Right kidney (tissue), 1 donor: Measurements from ENCODE around the gene G2E3.
A peak's percentile ranks its signal among the peaks of the same experiment; 100 is the strongest.
"Not testable (repeated sequence)": the region's sequence is repeated elsewhere in the genome, so short reads cannot be mapped to it uniquely, and the experiment has no call there.

Experiments
- DNase-seq: peaks from one replicate; pipeline ENCODE4 v3.0.0-alpha.2; 2016

The G2E3 gene

GRCh38 chr14:30603402-30603801 lies 44.4 kb downstream of the G2E3 start:
- DNase-seq, result no peak

DNA sequence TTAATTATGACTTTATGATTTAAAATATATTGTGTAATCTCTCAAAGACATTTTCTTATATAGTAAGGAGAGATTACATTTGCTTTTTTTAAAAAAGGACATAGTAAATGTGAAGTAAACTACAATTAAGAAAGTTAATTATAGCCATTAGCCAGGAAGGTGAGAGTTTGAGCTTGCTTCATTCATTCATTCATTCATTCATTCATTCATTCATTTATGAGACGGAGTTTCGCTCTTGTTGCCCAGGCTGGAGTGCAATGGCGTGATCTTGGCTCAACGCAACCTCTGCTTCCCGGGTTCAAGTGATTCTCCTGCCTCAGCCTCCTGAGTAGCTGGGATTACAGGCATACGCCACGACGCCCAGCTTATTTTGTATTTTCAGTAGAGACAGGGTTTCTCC lies 45.7 kb downstream of the G2E3 start:
- not testable (repeated sequence) for DNase-seq

- DNase-seq, result no peak
Observed at GRCh38 chr14:30607156-30607780, 48.3 kb downstream of the G2E3 start.

DNA sequence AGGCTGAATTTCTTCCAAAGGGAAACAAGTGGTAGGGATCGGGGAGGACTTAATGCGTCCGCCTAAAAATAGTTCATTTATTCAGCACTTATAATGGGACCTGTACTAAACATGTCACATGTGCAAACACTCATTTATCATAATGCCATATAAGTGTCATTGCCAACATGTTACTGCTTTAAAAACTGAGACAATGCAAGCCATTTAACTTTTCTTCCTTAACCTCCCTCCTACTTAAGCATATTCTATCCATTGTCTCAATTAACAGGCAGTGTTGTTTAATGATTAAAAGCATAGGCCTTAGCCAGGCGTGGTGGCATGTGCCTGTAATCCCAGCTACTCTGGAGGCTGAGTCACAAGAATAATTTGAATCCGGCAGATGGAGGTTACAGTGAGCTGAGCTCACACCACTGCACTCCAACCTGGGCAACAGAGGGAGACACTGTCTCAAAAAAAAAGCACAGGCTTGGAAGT lies 49.6 kb downstream of the G2E3 start:
- DNase-seq, result no peak

GRCh38 chr14:30610787-30611343 lies 51.9 kb downstream of the G2E3 start:
- no peak for DNase-seq

DNA sequence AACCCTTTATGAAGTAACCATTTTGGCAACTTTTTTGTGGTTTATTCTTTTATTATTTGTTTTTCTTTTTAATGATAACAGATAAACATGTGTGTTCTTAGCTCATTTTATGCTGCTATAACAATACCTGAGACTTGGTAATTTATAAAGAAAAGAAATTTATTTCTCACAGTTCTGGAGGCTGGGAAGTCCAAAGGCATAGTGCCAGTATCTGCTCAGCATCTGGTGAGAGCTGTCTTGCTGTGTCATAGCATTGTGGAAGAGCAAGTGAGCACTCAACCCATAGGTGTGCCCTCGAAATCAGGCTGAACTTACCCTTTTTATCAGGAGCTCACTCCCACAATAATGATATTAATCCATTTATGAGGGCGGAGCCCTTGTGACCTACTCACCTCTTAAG lies 55.2 kb downstream of the G2E3 start:
- no peak for DNase-seq

- DNase-seq, result no peak
Observed at GRCh38 chr14:30620178-30620577, 61.2 kb downstream of the G2E3 start.

GRCh38 chr14:30621354-30621939 lies 62.5 kb downstream of the G2E3 start:
- peak; percentile 68 for DNase-seq

GRCh38 chr14:30621940-30622830 lies 63.2 kb downstream of the G2E3 start, which contains the start of gene SCFD1:
TSS of gene SCFD1 (plus strand) at chr14:30622319. CDS start at chr14:30622339, 20 bp downstream.
- DNase-seq, result peak; percentile 92

DNA sequence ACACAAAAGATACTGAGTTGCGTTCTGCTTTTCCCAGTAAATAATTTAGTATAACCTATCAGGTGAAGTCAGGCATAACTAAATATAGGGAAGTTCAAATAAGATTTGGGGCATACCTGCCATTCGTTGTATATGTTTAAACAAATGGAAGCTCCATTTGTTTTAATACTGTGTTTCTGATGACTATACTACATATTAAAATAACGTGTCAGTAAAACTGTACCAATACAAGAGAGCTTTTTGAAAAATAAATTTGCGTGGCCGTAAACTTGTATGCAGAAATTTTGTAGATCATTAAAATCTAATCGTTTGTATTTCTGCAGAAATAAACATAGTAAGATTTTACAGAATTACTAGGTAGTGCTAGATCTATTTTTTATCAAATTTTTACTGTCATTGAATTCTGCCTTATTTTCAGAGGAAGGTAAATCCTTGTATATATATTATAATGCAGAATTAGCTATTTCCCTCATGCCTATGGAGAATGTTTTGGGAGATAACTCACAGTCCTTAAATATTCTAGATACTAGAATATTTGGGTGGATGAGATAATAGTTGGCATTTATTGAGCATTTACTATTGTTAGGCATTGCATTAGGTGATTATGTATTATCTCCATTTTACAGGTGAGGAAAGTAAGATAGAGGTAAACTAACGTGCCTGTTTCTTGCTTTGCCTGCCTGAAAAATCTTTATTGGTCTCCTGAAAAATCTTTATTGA lies 64.6 kb downstream of the G2E3 start:
- DNase-seq, result no peak

DNA sequence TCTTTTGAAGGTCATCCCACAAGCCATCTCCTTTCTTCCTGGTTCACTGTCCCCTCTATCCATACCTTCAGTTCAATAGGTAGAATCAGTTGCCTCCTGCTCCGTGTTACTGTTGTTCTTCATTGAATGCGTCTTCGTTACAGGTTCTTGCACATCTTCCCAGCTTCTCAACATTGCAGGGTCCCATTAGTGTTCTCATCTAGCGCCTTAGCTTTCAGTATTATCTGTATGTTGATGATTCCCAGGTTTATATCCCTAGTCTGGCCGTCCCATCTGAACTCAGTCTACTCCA lies 65.1 kb downstream of the G2E3 start:
- DNase-seq, result no peak

- no peak for DNase-seq
Observed at GRCh38 chr14:30625533-30625932, 66.6 kb downstream of the G2E3 start.

- DNase-seq, result not testable (repeated sequence)
Observed at GRCh38 chr14:30629432-30629831, 70.5 kb downstream of the G2E3 start.

DNA sequence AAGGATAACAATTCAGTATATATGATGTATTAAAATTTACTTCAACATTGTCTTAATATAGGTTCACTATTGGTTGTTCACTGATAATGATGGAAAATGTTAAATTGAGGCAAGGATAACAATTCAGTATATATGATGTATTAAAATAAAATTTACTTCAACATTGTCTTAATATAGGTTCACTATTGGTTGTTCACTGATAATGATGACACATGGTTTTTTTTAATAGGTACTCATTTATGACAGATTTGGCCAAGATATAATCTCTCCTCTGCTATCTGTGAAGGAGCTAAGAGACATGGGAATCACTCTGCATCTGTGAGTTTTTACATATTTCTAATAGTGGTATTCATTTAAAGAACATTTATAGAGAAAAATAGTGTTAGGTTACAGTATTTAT lies 71.3 kb downstream of the G2E3 start:
- DNase-seq, result no peak

DNA sequence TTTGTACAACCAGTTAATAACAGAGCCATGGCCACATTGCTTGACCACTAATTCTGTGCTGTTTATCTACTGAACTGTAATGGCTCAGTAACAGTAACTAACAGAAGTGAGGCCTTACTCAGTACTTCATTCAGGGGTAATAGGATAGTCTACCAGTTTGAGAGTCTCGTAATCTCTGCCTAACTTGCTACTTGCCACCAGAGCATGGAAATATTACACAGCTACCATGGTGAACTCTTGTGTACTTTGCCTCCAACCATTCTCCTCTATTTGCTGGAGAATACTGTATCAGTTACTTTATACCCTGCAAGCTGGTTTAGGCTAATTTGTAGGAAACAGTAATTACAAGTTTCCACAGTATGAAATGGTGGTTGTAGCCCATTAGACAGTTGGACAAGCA lies 73.8 kb downstream of the G2E3 start:
- DNase-seq, result no peak

DNA sequence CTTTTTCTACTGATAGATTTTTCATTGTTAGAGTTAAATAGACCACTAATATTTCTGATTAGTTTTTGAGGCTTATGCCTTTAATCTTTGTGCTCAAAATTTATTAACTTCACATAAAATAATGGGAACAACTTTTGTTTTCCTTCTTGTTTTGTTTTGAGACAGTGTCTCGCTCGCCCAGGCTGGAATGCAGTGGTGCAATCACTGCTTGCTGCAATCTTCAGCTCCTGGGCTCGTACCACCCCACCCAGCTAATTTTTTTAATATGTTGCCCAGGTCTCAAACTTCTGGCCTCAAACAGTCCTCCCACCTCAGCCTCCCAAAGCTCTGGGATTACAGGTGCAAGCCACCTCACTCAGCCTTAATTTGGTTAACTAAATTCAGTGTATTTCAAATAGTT lies 80.0 kb downstream of the G2E3 start:
- no peak for DNase-seq

- DNase-seq, result no peak
Observed at GRCh38 chr14:30641207-30641606, 82.2 kb downstream of the G2E3 start.

- not testable (repeated sequence) for DNase-seq
Observed at GRCh38 chr14:30644462-30644861, 85.5 kb downstream of the G2E3 start.

- DNase-seq, result no peak
Observed at GRCh38 chr14:30645600-30645999, 86.6 kb downstream of the G2E3 start.

DNA sequence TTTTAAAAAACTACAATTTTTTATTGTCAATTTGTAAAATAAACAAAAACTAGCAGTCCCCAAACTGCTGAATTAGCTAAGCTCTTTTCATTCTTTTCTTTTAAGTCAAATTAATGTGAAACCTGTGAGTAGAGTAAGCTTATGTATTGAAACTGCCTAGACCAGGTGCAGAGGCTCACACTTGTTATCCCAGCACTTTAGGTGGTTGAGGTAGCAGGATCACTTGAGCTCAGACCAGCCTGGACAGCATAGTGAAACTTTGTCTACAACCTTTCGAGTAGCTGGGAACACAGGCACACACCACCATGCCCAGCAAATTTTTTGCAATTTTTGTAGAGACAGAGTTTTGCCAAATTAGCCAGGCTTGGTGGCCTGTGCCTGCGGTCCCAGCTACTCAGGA lies 89.5 kb downstream of the G2E3 start:
- DNase-seq, result no peak

GRCh38 chr14:30651937-30652336 lies 93.0 kb downstream of the G2E3 start:
- DNase-seq, result no peak

DNA sequence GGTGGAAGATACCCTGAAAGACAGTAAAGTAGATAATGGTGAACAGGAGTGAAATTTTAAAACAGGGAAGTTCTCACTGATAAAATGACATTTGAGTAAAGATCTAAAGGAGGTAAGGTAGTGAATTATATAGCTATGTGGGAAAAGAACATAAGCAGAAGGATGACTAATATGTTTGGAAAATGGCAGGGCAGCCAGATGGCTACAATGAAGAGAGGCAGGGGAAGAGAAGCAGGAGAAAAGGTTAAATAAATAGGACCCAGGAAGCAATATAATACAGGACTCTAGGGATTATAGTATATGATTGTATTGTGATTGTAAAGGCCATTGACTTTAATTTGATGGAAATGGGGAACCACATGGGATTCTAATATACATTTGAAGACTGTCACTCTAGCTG lies 96.2 kb downstream of the G2E3 start:
- no peak for DNase-seq

DNA sequence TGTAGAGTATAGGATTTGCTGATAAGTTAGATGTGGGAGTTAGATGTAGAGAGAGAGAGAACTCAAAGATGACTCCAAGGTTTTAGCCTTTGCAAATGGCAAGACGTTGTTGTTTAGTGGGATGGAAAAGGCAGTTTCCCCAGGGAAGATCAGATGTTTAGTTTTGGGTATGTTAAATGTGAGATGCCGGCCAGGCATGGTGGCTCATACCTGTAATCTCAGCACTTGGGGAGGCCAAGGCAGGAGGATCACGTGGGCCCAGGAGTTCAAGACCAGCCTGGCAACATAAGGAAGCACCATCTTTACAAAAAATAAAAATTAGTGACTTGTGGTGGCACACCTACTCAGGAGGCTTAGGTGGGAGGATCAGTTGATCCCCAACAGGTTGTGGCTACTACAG lies 96.7 kb downstream of the G2E3 start:
- no peak for DNase-seq
